ENCODE measurements around the gene CCL21.
"Not testable (repeated sequence)": the region's sequence is repeated elsewhere in the genome, so short reads cannot be mapped to it uniquely, and the experiment has no call there.

The CCL21 gene

DNA sequence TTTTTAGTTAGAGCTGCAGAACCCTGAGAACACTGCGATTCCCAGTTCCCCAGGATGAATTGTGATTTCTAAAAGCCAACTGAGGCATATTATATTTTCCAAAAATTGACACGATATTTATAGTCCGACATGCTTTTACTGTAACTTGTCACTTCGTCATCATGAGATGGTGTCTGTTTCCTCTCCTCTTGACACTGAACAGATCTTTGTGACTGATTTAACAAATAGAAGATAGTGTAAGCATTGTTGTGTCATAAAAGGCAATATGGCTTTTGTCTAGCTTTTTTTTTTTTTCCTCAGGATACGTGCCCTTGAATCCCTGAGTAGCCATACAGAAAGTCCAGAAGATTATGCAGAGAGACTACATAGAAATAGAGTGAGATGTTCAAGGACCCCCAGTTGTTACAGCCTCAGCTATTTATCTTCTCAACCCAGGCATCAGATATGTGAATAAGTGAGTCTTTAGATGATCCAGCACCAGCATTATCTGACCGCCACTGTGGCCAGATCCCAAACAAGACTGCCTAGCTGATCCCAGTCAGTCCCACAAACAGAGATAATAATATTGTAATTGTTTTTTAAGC lies 27.8 kb upstream of the CCL21 start:
- no peak for FAIRE-seq
- TF ChIP-seq, protein P1, sequence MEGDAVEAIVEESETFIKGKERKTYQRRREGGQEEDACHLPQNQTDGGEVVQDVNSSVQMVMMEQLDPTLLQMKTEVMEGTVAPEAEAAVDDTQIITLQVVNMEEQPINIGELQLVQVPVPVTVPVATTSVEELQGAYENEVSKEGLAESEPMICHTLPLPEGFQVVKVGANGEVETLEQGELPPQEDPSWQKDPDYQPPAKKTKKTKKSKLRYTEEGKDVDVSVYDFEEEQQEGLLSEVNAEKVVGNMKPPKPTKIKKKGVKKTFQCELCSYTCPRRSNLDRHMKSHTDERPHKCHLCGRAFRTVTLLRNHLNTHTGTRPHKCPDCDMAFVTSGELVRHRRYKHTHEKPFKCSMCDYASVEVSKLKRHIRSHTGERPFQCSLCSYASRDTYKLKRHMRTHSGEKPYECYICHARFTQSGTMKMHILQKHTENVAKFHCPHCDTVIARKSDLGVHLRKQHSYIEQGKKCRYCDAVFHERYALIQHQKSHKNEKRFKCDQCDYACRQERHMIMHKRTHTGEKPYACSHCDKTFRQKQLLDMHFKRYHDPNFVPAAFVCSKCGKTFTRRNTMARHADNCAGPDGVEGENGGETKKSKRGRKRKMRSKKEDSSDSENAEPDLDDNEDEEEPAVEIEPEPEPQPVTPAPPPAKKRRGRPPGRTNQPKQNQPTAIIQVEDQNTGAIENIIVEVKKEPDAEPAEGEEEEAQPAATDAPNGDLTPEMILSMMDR (IDR thresholded peaks at IDR 0.05; ENCODE audit: insufficient read depth, missing control alignments) = no peak
- DNase-seq (ENCODE audit: insufficient read length, low spot score) = no peak

DNA sequence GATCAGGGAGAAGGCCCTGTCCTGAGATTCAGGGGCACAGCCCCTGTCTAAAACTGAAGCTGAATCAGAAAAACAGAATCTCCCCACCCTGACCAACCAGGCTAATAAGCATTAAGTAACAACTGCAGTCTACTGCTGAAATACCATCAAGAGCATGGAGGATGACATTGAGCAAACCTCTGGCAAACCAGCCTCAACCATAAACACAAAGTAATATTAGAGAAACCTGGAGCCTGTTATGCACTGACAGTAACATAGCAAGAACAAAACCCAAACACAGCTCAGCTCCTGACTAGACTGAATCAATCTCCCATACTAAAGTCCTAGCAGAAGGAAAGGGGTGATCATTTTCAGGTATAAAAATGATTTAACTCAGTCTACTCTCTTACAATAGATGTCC lies 24.8 kb upstream of the CCL21 start:
- FAIRE-seq = no peak
- no peak for DNase-seq (ENCODE audit: insufficient read length, low spot score)
- TF ChIP-seq, protein P1 (IDR thresholded peaks at IDR 0.05; ENCODE audit: insufficient read depth, missing control alignments) = no peak

DNA sequence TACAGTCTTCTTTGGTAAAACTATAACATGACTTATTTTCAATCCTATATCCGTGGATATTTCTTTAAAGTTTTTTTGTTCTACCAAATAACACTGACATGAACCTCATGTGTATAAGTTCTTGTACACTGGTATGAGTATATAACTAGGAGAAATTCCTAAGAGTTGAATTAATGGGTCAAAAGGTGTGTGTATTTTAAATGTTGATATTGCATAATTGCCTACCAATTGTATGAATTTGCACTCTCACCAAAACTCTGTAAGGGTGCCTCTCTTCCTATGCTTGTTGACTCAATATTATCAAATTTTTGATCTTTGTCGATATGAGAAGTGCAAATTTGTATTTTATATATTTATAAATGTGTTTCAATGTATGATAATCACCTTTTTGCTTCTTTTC lies 22.9 kb upstream of the CCL21 start:
- TF ChIP-seq, protein P1 (IDR thresholded peaks at IDR 0.05; ENCODE audit: insufficient read depth, missing control alignments) = no peak
- no peak for FAIRE-seq

DNA sequence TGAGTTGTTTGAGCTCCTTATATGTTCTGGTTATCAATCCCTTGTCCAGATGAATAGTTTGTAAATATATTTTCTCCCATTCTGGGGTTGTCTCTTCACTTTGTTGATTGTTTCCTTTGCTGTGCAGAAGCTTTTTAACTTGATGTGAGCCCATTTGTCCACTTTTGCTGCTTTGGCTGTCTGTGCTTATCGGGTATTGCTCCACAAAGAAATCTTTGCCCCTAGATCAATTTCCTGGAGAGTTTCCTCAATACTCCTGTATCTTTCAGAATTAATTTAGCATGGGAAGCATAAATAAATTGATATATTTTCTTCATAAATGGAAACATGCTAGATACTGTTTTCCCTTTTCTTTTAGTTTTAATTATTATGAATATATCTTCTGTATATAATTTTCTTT lies 22.5 kb upstream of the CCL21 start:
- FAIRE-seq = no peak
- no peak for DNase-seq (ENCODE audit: insufficient read length, low spot score)
- TF ChIP-seq, protein P1 (IDR thresholded peaks at IDR 0.05; ENCODE audit: insufficient read depth, missing control alignments) = no peak

More for the DNA sequence above, 22.9 kb upstream of the CCL21 start:
- DNase-seq (ENCODE audit: insufficient read length, low spot score) = no peak

DNA sequence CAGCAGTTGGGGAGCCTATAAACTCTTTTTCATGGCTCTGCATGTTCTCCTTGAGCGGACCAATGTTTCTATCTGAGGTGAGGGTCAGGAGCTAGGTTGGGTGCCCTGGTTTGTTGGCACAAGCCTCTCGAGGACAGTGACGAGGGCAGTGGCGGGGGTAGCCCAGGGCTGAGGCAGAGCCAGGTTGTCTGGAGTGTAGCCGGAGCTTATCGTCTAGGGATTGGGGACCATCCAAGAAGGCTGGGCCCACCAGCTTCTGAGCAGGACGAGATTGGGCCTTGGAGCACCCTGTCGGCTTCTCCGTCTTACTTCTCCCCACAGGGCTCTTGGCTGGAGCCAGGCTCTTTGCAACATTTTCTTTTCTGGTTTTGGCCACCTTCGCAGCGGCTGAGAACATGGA lies 13.2 kb upstream of the CCL21 start:
- DNase-seq (ENCODE audit: insufficient read length, low spot score) (no peak), FAIRE-seq (no peak)
- TF ChIP-seq, protein P1 (IDR thresholded peaks at IDR 0.05; ENCODE audit: insufficient read depth, missing control alignments) = no peak

DNA sequence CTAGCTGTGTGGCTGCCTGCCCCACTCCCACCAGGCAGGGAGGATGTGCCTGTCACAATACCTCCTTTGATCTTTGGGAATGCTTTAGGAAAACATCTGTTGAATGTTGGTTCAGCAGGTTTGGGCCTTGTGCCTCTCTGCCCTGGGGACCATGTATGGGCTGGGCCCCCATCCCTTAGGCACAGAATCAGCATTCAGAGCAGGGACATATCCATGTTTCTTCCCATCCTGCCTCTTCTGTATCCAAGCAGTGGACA lies 9.8 kb upstream of the CCL21 start:
- not testable (repeated sequence) for DNase-seq (ENCODE audit: insufficient read length, low spot score); FAIRE-seq

DNA sequence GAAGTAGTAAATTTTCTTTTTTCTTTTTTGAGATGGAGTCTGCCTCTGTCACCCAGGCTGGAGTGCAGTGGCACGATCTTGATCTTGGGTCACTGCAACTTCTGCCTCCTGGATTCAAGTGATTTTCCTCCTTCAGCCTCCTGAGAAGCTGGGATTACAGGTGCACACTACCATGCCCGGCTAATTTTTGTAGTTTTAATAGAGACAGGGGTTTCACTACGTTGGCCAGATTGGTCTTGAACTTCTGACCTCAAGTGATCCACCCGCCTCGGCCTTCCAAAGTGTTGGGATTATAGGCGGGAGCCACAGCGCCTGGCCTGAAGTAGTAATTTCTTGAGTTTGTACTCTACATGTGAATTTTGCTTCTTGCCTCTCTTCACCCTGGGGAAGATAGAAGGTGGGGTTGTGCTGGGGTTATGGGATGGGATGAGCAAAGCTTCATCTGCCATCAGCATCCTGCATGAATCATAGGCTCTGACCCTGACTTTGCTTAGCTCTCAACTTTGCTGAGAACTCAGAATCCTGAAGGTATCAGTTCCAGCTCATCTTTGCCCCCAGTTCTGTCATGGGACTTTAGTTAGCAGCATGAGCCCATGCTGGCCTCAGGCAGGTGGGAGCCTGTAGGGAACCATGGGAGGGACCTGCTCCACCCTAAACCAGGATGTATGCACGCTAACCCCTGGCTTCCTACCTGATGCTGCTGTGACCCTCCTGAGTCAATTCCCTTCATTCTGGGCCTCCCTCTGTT lies 9.3 kb upstream of the CCL21 start:
- no peak for DNase-seq (ENCODE audit: insufficient read length, low spot score)
- no peak for FAIRE-seq
- TF ChIP-seq, protein P1 (IDR thresholded peaks at IDR 0.05; ENCODE audit: insufficient read depth, missing control alignments) = no peak

Measured in D721Med (cell line).